NK-92 treated with Interleukin-12 subunit alpha and Interleukin-12 subunit beta, amount 100 ng/mL, for 24 hours (cell line): ENCODE data around the gene ZDHHC7.
"Not testable (repeated sequence)": the region's sequence is repeated elsewhere in the genome, so short reads cannot be mapped to it uniquely, and the experiment has no call there.

Experiments
- DNase-seq: peaks from one replicate; lab custom pipeline; 2025; lab: John Stamatoyannopoulos, UW

The ZDHHC7 gene

GRCh38 chr16:84938616-84939015, 72.7 kb downstream of the ZDHHC7 start:
- DNase-seq, result not testable (repeated sequence)

GRCh38 chr16:84937196-84938005, 73.9 kb downstream of the ZDHHC7 start:
- DNase-seq, result no peak

GRCh38 chr16:84933774-84934631, 77.3 kb downstream of the ZDHHC7 start:
- DNase-seq, result no peak

DNA sequence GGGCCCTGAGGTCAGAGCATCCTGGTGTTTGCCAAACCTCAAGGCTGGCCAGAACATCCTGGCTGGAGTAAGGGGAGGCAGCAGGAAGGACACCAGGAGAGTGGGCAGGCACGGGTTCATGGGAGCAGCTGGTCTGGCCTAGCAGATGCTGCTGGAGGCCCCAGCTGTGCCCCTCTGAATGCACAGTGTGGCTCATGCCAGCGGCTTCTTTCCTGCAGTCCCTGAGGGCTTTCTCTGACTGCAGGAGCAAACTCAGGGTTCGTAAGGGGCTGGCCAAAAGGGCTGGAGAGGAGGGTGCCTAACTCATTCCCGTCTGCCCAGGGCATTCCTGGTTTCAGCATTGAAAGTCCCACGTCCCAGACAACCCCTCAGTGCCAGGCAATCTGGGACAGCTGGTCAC, 78.7 kb downstream of the ZDHHC7 start:
- DNase-seq, result no peak

GRCh38 chr16:84931506-84931905, 79.8 kb downstream of the ZDHHC7 start:
- DNase-seq, result no peak

GRCh38 chr16:84931107-84931494, 80.2 kb downstream of the ZDHHC7 start:
- no peak for DNase-seq

DNA sequence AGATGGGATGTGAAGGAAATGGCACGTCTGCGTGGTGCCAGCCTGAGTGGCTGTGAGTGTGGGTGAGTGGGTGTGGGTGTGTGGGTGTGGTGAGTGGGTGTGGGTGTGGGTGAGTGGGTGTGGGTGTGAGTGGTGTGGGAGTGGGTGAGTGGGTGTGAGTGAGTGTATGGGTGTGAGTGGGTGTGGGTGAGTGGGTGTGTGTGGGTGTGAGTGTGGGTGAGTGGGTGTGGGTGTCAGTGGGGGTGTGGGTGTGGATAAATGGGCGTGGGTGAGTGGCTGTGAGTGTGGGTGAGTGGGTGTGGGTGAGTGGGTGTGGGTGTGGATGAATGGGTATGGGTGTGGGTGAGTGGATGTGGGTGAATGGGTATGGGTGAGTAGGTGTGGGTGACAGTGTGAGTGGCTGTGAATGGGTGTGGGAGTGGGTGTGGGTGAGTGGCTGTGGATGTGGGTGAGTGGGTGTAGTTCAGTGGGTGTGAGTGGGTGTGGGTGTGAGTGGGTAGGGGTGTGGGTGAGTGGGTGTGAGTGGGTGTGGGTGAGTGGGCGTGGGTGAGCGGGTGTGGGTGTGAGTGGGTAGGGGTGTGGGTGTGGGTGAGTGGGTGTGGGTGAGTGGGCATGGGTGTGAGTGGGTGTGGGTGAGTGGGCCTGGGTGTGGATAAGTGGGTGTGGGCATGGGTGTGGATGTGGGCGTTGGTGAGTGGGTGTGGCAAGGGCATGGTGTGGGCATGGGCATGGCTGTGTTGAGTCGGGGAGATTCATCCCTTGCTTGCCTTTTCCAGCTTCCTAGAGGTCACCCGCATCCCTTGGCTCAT, 80.8 kb downstream of the ZDHHC7 start:
- DNase-seq, result no peak

GRCh38 chr16:84929421-84930297, 81.7 kb downstream of the ZDHHC7 start:
- DNase-seq, result no peak

- no peak for DNase-seq
Measured at GRCh38 chr16:84928679-84929420, 82.5 kb downstream of the ZDHHC7 start.

GRCh38 chr16:84927621-84928591, 83.4 kb downstream of the ZDHHC7 start:
- no peak for DNase-seq

DNA sequence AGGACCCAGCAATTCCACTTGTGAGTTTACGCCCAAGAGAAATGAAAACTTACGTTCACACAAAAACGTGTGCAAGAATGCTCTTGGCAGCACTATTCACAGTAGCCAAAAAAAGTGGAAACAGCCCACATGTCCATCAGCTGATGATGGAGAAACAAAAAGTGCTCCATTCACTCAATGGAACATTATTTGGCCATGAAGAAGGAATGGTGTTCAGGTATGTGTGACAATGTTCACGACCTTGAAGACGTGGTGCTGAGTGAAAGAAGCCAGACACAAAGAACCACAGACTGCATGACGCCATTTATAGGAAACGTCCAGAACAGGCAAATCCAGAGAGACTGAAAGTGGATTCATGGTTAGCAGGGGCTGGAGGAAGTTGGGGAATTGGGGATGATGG, 84.9 kb downstream of the ZDHHC7 start:
- DNase-seq, result no peak

DNA sequence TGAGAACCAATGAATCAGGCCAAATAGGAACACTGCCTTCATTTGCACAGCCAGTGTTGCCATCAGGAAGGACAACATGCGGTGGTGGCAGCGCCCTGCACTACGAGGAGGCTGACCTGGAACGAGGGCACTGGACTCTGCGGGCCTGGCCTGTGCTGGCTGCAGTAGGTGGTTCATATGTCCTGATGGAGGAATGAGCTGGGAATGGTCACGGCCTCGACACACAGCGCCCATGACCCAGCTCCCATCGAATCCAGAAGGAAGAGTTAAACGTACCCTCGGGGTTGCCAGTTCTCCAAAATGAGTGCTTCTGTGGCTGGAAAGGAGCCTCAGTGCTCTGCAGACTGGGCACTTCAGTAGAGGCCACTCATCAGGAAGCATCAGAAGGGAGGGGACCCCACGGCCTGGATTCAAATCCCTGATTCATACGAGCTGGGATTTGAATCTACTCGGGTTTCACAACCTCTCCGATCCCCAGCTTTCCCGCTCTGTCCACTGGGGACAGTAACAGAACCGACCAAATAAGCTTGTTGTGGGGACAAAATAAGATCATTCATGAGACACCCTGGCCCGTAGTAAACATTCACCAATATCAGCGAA, 85.5 kb downstream of the ZDHHC7 start:
- no peak for DNase-seq

DNA sequence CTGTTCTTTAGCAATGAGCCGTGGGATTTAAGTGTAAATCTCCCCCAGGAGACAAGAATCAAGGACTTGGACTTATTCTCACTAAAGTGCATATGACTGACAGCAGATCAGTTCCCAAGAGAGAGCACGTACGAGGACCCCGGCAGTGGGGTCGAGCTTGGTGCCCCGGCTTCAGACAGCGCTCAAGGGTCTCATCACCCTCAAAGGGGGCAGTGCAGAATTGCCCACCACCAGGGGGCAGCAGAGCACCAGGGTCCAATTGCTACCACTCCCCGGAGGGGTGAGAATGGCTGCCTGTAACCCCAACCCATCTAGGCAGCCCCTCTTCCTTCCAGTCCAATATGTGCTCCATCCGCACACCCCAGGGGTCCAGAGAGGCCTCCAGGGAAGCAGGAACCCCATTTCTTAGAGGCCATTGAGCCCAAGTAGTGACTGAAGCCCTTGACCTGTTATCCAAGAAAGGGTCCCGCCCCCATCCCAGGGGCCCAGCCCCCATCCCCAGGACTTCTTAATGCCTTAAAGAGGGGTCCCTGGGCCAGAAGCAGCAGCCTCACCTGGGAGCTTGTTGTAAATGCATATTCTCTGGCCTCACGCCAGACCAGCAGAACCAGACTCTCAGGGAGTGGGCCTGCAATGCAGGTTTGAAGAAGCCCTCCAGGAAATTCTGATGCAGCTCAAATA, 86.1 kb downstream of the ZDHHC7 start:
- peak; percentile 10 for DNase-seq

- no peak for DNase-seq
Measured at GRCh38 chr16:84924331-84925091, 86.8 kb downstream of the ZDHHC7 start.
